IPS DF 19.7 (cell line): ENCODE data around the gene SLC35B1.
"Not testable (repeated sequence)": the region's sequence is repeated elsewhere in the genome, so short reads cannot be mapped to it uniquely, and the experiment has no call there.

ENCODE experiments used
- DNase-seq: peaks from one replicate; pipeline ENCODE4 v3.0.0-alpha.2; 2013; ENCODE audit warnings: low read depth, low spot score

SLC35B1 gene

GRCh38 chr17:49734515-49735490 is 27.0 kb upstream of the SLC35B1 start:
- no peak for DNase-seq

DNA sequence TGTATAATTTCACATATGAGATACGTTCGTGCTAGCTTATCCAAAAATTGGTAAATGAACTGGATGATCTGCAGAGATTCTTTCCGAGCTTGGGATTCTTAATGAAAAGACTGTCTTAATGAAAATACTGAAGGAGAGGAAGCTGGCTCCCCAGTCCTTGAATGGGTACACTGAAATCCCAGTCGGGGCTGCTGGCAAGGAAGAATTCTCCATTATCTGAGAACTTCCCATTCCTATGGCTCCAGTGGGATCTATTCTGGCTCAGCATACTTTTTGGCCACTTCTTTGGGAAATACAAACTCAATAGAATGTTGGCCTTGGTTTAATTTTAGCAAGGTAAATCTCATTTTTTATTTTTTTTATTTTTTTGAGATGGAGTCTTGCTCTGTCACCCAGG is 23.7 kb upstream of the SLC35B1 start:
- DNase-seq: no peak

GRCh38 chr17:49730785-49731434 is 23.1 kb upstream of the SLC35B1 start:
- no peak for DNase-seq

- DNase-seq: no peak
Measured at GRCh38 chr17:49730078-49730784, 22.5 kb upstream of the SLC35B1 start.

DNA sequence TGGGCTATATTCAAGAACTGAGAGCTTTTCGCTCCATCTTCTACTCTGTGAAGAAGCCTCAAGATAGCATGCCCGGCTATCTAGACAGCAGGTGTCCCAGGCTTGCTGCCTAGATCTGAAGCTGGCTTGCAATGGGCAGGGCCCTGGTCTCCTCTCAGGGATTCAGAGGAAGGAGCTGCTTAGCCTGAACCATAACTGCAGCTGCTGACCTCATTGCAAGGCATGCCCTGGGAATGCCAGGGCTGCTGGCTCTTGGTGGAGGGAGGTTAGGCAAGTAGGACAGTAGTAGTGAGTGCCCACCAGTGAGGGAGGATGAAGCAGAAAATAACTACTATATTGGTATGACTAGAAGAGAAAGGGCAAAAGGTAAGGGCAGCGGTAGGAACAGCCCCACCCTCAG is 21.3 kb upstream of the SLC35B1 start:
- no peak for DNase-seq

DNA sequence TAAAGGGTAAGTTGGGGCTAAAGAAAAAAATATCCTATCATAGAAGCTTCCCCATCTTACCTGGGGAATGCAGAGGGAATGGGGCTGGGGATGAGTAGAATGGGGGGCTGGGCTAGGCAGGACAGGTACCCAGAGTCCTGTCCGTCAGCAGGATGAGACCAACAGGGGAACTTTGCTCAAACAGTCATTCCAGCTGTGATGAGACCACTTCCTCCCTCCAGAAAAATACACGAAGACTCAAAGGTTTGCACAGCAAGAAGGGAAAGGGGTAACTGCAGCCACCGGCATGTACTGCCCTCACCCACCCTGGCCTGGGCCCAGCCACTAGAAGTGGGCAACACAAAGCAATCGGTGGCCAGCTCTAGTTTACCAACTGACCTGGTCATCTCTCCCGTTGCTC is 20.7 kb upstream of the SLC35B1 start:
- DNase-seq: no peak

- DNase-seq: no peak
Measured at GRCh38 chr17:49727380-49727779, 19.6 kb upstream of the SLC35B1 start.

- no peak for DNase-seq
Measured at GRCh38 chr17:49725452-49726130, 17.8 kb upstream of the SLC35B1 start.

- not testable (repeated sequence) for DNase-seq
Measured at GRCh38 chr17:49724552-49724951, 16.8 kb upstream of the SLC35B1 start.

DNA sequence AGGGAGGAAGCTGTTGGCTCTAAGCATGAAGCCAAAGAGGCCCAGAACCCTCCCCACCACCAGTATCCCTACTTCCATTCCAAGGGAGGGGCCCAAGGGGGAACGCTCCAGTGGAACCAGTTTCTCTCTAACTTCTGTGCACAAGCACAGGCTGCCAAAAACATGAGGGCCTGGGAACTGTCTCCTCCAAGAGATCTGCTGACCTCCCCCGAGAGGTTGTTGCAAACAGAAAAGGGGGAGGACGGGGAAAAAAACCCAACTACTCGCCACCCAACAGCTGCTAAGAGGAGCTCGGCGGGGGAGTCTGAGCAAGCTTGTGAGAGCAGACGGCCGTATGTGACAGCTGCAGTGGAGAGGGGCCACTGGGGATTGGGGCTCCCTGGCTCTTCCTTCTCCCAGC is 15.7 kb upstream of the SLC35B1 start:
- no peak for DNase-seq

DNA sequence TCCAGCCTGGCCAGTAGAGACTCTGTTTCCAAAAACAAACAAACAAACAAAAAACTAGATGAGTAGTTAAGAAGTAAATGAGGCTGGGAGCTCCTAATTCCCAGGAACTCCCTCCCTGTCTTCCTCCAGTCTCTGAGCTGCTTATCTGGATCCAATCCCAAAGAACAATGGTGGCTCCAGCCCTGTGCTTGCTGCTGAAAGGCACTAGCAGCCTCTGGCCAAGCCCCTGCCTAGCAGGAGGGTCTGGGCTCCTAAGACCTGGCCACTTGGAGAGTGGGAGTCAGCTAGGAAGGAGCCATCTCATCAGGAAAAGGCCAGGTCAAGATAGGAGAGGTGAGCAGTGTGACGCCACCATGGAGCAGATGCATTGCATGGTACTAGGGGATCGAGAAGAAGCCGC is 14.3 kb upstream of the SLC35B1 start:
- no peak for DNase-seq

- DNase-seq: no peak
Measured at GRCh38 chr17:49717371-49717861, 9.7 kb upstream of the SLC35B1 start.

DNA sequence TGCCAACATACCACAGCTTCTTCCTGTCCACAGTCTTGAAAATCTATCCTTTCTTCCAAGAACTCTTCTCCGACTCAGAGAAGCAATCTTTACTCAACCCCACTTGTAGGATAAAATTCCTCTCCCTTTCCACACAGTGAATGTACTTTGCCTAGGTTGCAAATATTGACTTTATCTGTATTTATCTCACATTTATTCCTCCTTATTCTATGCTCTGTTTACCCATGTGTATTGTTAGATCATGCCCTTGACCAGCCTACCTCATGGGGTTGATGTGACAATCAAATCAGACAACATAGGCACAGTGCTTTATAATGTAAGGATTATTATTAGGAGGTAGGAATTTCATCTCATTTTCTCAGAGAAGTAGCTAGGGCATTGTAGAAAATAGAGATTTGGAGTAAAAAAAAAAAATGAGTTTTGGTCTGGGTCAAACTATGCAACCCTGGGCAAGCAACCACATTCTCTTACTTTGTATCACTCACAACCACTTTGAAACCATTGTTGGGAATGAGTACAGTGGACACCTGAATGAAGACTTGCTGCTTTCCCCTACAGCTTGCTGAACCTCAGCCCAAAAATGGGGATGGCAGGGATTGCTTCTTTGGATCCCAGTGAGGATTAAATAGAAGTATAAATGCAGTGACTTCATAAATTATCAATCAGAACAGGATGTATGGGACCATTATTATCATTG is 9.1 kb upstream of the SLC35B1 start:
- DNase-seq: no peak

DNA sequence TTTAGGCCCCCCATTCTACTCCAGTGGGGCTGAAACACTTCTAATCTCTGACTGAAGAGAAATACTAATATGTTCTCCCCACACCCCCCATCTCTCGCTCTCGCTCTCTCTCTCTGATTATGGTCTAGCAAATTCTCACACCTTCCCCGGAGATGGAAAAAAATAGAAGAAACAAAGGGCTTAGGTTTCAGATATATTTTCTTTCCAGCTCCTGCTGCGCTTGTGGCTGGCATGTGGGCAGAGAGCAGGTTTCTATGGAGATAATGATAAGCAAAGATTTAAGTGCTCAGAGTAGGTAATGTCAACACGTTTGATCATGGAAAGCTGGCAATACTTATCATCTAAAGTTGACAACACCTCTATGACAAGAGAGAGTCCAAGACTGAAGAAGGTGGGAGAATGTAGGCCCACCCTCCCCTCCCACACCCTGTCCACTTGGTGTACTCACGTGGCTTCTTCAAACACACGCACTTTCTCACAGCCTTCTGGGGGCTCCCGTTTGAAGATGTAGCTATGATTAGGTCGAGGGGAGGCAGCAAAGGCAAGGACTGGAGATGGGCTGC is 8.0 kb upstream of the SLC35B1 start:
- no peak for DNase-seq

GRCh38 chr17:49715216-49715615 is 7.5 kb upstream of the SLC35B1 start:
- DNase-seq: no peak

DNA sequence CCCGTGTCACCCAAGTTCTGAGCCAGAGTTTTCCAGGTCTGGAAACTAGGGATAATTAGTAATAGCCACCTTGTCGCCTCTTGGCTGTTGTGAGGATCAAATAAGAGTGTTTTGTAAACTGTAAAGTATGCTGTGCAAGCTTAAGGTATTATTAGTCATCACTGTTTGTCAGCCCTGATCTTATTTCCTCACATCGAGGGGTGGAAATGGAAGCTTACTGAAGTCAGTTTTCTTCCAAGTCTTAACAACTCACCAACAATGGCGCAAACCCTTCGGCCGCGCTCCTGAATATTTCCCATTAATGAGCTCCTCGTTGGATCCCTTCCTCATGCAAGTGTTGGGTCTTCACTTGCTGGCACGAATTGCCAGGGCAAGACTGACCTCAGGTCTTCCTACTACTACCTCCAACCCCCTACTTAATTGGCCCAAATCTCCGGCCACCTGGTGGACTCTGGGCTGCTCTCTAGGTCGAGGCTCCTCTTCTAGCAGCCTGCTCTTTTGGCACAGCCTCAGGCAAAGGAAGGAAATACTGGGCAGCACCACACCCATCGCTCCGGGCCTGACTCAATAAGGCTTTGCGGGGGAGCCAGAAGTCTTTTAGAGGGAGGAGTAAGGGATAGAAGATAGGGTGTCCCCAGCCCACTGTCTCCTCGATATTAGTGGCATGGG is 885 bp upstream of the SLC35B1 start:
- no peak for DNase-seq

DNA sequence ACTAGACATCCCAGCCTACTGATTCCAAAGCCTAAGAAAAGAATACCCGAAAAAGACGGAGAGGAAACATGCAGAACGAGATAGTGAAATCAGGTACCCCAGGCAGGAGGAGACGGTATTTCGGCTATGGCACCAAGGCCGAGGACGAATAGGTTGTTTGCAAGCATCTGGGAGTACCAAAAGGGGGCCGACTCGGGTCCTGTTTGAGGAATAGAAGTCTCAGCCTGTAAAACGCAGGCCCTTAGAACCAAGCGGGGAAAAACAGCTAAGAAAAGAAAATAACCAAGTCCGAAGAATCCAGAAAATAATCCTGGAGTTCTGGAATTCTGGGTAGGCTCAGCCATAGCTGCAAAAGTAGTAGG is 537 bp downstream of the SLC35B1 start:
- DNase-seq: no peak

- no peak for DNase-seq
Measured at GRCh38 chr17:49705254-49705653, 2.5 kb downstream of the SLC35B1 start.

DNA sequence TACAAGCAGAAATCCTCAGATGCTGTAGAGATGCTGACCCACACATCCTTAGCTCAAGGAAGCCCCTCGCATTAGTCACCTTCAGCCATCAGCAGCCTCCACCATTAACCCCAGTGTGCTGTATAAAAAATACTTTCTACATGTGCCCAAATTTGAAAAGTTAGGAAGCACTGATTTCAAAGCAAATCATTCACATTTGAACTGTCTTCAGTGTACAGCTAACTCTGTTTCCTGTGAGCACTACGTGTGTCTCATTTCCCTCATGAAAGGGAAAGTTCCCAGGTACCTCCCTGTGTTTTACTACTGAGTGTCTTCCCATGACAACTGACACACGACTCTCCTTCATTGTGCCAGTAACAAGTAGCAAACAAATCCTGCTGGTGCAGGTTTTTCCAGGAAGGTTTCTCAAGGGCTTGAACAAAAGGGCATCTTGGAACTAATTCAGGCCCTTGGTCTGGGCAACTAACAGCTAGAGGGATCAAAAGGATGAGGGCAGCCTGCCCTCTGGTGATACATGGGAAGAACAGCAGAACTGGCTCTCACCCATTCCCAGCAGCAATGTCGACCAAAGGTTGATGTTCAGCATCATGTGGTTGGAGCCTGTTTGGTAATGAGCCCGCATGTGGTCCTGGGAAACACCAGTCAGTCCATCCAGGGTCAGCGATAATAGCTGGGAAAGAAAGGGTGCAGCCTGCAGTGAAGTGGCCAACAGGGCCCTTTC is 4.0 kb downstream of the SLC35B1 start:
- no peak for DNase-seq

GRCh38 chr17:49700960-49701359 is 6.8 kb downstream of the SLC35B1 start:
- DNase-seq: no peak
